Transverse colon (tissue), 4 donors: ENCODE measurements around the gene PCDHGA1. TPM values are rescaled to one million over a fixed set of nuclear protein-coding genes. Genes with fewer than 3 reads are reported as not detected.

Experiments used
- DNase-seq: peaks from one replicate; pipeline ENCODE4 v3.0.0-alpha.2; 2019
- H3K27ac ChIP-seq, 4 donors: fragments of 200-600 bp; sonication (generic); 2 replicates each; pipeline ENCODE4 v1.5.1; 2016 to 2018; ENCODE audit warnings: inconsistent platforms in 4 of 4
- H3K27me3 ChIP-seq: fragments of 200-600 bp; sonication (generic); 2 replicates; pipeline ENCODE4 v1.5.1; 2017; ENCODE audit warnings: inconsistent platforms
- H3K36me3 ChIP-seq, 4 donors: fragments of 200-600 bp; sonication (generic); 2 replicates each; pipeline ENCODE4 v1.5.1; 2017 to 2019; ENCODE audit warnings: inconsistent platforms in 4 of 4
- H3K4me1 ChIP-seq, 4 donors: fragments of 200-600 bp; sonication (generic); 2 replicates each; pipeline ENCODE4 v1.5.1; 2017 to 2020; ENCODE audit warnings: inconsistent platforms in 4 of 4
- H3K4me3 ChIP-seq, 4 donors: fragments of 200-600 bp; sonication (generic); 1 replicate in 1 of 4; 2 replicates in 3 of 4; pipeline versions ENCODE4 v1.5.1 to v1.6.1; 2017 to 2019; ENCODE audit warnings: inconsistent platforms in 4 of 4
- H3K9me3 ChIP-seq, 2 donors: fragments of 200-600 bp; sonication (generic); 2 replicates each; pipeline ENCODE4 v1.5.1; 2017 to 2019; ENCODE audit warnings: inconsistent platforms in 2 of 2
- CTCF ChIP-seq, 5 experiments: fragments of 200-600 bp in 3 of 5; fragments of 450-650 bp in 2 of 5; sonication (generic) in 3 of 5; IDR thresholded peaks; 1 replicate in 2 of 5; 2 replicates in 3 of 5; pipeline ENCODE4 v1.5.1; 2016 to 2017; ENCODE audit warnings: antibody characterized with exemption in 5 of 5, inconsistent platforms in 3 of 5, mild to moderate bottlenecking in 2 of 5, moderate library complexity in 1 of 5
- EP300 ChIP-seq: sonication (generic); formaldehyde crosslinking; IDR thresholded peaks from one replicate; pipeline ENCODE4 v1.6.1; 2017; ENCODE audit warnings: antibody characterized with exemption, low read depth
- POLR2A ChIP-seq: fragments of 450-650 bp; IDR thresholded peaks from one replicate; pipeline ENCODE4 v1.6.1; 2016; ENCODE audit warnings: antibody characterized with exemption, mild to moderate bottlenecking, moderate library complexity
- POLR2AphosphoS5 ChIP-seq, 3 donors: sonication (generic); formaldehyde crosslinking; IDR thresholded peaks; one replicate each; pipeline ENCODE4 v1.6.1; 2016; ENCODE audit warnings: antibody characterized with exemption in 3 of 3
- WGBS, 2 donors: methylation state at CpG; one replicate each; pipeline ENCODE4 v1.1.5; 2018; ENCODE audit warnings: low coverage in 1 of 2; 5-methylcytosine and 5-hydroxymethylcytosine counted together
- in situ Hi-C, 4 donors: fragments of 200-750 bp; cut with MboI; loops; one replicate each; pipeline versions ENCODE4 v1.15.0 to v1.15.1; 2017; ENCODE audit warnings: low sequenced_read_pairs in 3 of 4, low pct_ligation_motif_present in 1 of 4, low pct_unique_long_range_greater_than_20kb in 1 of 4
- intact Hi-C: fragments of 100-400 bp; cut with DNase I; formaldehyde crosslinking; loops from one replicate; pipeline ENCODE4 v1.15.1; 2023; ENCODE audit warnings: low total_unique reads
- total RNA-seq, 4 donors: library from RNA; depleted of rRNA; stranded (reverse); fragments of >200 nt; gene quantifications; one replicate each; pipeline ENCODE4 v1.1.0, GENCODE V29; 2016

Gene PCDHGA1
- total RNA-seq, 4 donors from 2014 or later = 0.55 to 0.64 TPM; not detected in 2

GRCh38 chr5:141363952-141364660 is 33.8 kb downstream of the PCDHGA1 start, which contains the start of gene PCDHGA5:
PCDHGA5 (plus strand) TSS chr5:141364162; CDS start chr5:141364331, 169 bp downstream.
- in situ Hi-C loops = loop anchor here in 1 of 4 donors (25.0 kb wide), 1 partner anchor 198 kb away; no protein-coding TSS in a partner anchor
- H3K27ac ChIP-seq = no peak within 1 kb of the TSS
- peaks cover 66 to 89% of the 10 kb centered on the region in 2 donors for H3K9me3 ChIP-seq
- no peaks in the 10 kb centered on the region for H3K4me1 ChIP-seq
- no peaks in the 10 kb centered on the region for H3K36me3 ChIP-seq
- DNase-seq = no peak
- intact Hi-C loops = no loop called here
- WGBS, 2 donors = 52 to 61% methylated on average over 13 to 34 of the region's 34 CpGs
- no peak for TF ChIP-seq CTCF (IDR thresholded peaks at IDR 0.05)
- TF ChIP-seq POLR2AphosphoS5 (IDR thresholded peaks at IDR 0.05) = no peak
- TF ChIP-seq EP300 = no peak
- no peak for TF ChIP-seq POLR2A
- H3K4me3 ChIP-seq = no peak within 1 kb of the TSS
- H3K27me3 ChIP-seq = peaks cover 39% of the 10 kb centered on the region

- no peaks in the 10 kb centered on the region for H3K36me3 ChIP-seq
- 63 to 75% methylated on average over 7 to 46 of the region's 46 CpGs for WGBS, 2 donors
- no peak for DNase-seq
- in situ Hi-C loops = loop anchor here in 1 of 4 donors (25.0 kb wide), 1 partner anchor 196 kb away; no protein-coding TSS in a partner anchor
- no peak overlapping the region for H3K4me3 ChIP-seq
- intact Hi-C loops = no loop called here
- TF ChIP-seq EP300 = no peak
- no peak for TF ChIP-seq POLR2AphosphoS5 (IDR thresholded peaks at IDR 0.05)
- TF ChIP-seq CTCF (IDR thresholded peaks at IDR 0.05) = no peak
- no peak for TF ChIP-seq POLR2A
- H3K27ac ChIP-seq = no peak overlapping the region
- no peaks in the 10 kb centered on the region for H3K4me1 ChIP-seq
- H3K9me3 ChIP-seq = peaks cover 56 to 93% of the 10 kb centered on the region in 2 donors
- H3K27me3 ChIP-seq = peaks cover 37% of the 10 kb centered on the region
These were observed 35.9 kb downstream of the PCDHGA1 start for GRCh38 chr5:141366016-141366896.

- Histone ChIP-seq H3K36me3 (peaks cover 0 to 3% (median 0%) of the 10 kb centered on the region in 4 donors), H3K4me3 (peak within 1 kb of the TSS in 1 of 4 donors; percentile 30), H3K27ac (no peak within 1 kb of the TSS), H3K4me1 (no peaks in the 10 kb centered on the region), H3K9me3 (peaks cover 26 to 95% of the 10 kb centered on the region in 2 donors), H3K27me3 (peaks cover 15% of the 10 kb centered on the region)
- in situ Hi-C loops = loop anchor here in 1 of 4 donors (25.0 kb wide), 1 partner anchor 192 kb away; no protein-coding TSS in a partner anchor
- intact Hi-C loops = no loop called here
- peak; percentile 21 for DNase-seq
- TF ChIP-seq CTCF (IDR thresholded peaks at IDR 0.05) (peak in 1 of 5 experiments; percentile 14), POLR2AphosphoS5 (IDR thresholded peaks at IDR 0.05) (no peak)
- WGBS, 2 donors = 47 to 52% methylated on average over 12 to 32 of the region's 32 CpGs
These were observed 39.9 kb downstream of the PCDHGA1 start, which contains the start of gene PCDHGB3 for GRCh38 chr5:141369994-141370848. PCDHGB3 (plus strand) TSS chr5:141370242; CDS start chr5:141370395, 153 bp downstream.
